Spleen (tissue), 7 donors: ENCODE data around the gene ADCY1.

Experiments
- CTCF ChIP-seq, 11 experiments: fragments of 200-600 bp in 7 of 11; fragments of 450-650 bp in 4 of 11; sonication (generic) in 4 of 11; IDR thresholded peaks in 8 of 11; conservative IDR thresholded peaks in 3 of 11; 1 replicate in 7 of 11; 2 replicates in 4 of 11; pipeline versions ENCODE4 v1.4.0 to v1.8.0; 2016 to 2021; ENCODE audit warnings: antibody characterized with exemption in 11 of 11, inconsistent platforms in 4 of 11, mild to moderate bottlenecking in 1 of 11
- POLR2A ChIP-seq, 3 donors: fragments of 450-650 bp; IDR thresholded peaks; one replicate each; pipeline ENCODE4 v1.5.1; 2017; ENCODE audit warnings: antibody characterized with exemption in 3 of 3, mild to moderate bottlenecking in 1 of 3
- POLR2AphosphoS5 ChIP-seq, 3 donors: sonication (generic); formaldehyde crosslinking; IDR thresholded peaks; one replicate each; pipeline ENCODE4 v1.5.1; 2017; ENCODE audit warnings: antibody characterized with exemption in 3 of 3
- donor health status: DM: no; HTN: no; CAD: no; lungs with moderate emphysema.
- donor health status: DM: no; HTN: no; CAD: no.
- donor health status: DM: no; HTN: no; CAD: no.

GRCh38 chr7:45688382-45688781, 114.2 kb downstream of the ADCY1 start:
- TF ChIP-seq POLR2A (IDR thresholded peaks at IDR 0.05) (no peak), CTCF (IDR thresholded peaks at IDR 0.05 in 8 of 11, conservative IDR thresholded peaks at IDR 0.05 in 3 of 11) (no peak), POLR2AphosphoS5 (IDR thresholded peaks at IDR 0.05) (no peak)
